Measurements from ENCODE around the gene PFDN6. TPM values are rescaled to one million over a fixed set of nuclear protein-coding genes. Genes with fewer than 3 reads are reported as not detected.

Gene PFDN6
- total and polyA plus RNA-seq, 2 of the 13 experiments (the other 11 are each of a cell fraction or from before 2014, with no cell fraction given): 75.5 to 87.0 TPM

GRCh38 chr6:33288921-33289783 is at the start of gene PFDN6, which contains the start of gene WDR46 (continued):
- no peak for TF ChIP-seq ZNF10 (CRISPR knock-in tag; IDR thresholded peaks at IDR 0.05; ENCODE audit: borderline replicate concordance, low read depth)
- TF ChIP-seq ZNF7 (CRISPR knock-in tag; IDR thresholded peaks at IDR 0.05): no peak
- TF ChIP-seq ATF7-NPFF (CRISPR knock-in tag; IDR thresholded peaks at IDR 0.05; ENCODE audit: low read depth): no peak
- TF ChIP-seq CC2D1A (CRISPR knock-in tag; IDR thresholded peaks at IDR 0.05): no peak
- TF ChIP-seq ZNF564 (CRISPR knock-in tag; IDR thresholded peaks at IDR 0.05): no peak
- no peak for TF ChIP-seq ZNF800 (CRISPR knock-in tag; IDR thresholded peaks at IDR 0.05)
- no peak for TF ChIP-seq SMARCC2 (IDR thresholded peaks at IDR 0.05)
- no peak for TF ChIP-seq UBTF (CRISPR knock-in tag; IDR thresholded peaks at IDR 0.05)
- TF ChIP-seq GMEB1 (CRISPR knock-in tag; IDR thresholded peaks at IDR 0.05; ENCODE audit: borderline replicate concordance): peak; percentile 72; the same call in 1 of the 2 replicates
- no peak for TF ChIP-seq TMF1 (CRISPR knock-in tag; IDR thresholded peaks at IDR 0.05; ENCODE audit: low read depth)
- TF ChIP-seq ZNF570 (CRISPR knock-in tag; IDR thresholded peaks at IDR 0.05; ENCODE audit: borderline replicate concordance): no peak
- TF ChIP-seq CBX2 (IDR thresholded peaks at IDR 0.05; ENCODE audit: low read depth, low read length): no peak
- TF ChIP-seq CBX2 (CRISPR knock-in tag; IDR thresholded peaks at IDR 0.05; ENCODE audit: low read depth): no peak
- peak; percentile 74 for TF ChIP-seq ZGPAT (CRISPR knock-in tag; IDR thresholded peaks at IDR 0.05)
- TF ChIP-seq ATM (IDR thresholded peaks at IDR 0.05; ENCODE audit: borderline replicate concordance): no peak
- TF ChIP-seq ZNF704 (CRISPR knock-in tag; IDR thresholded peaks at IDR 0.05; ENCODE audit: borderline replicate concordance): peak; percentile 16; the same call in 1 of the 2 replicates
- no peak for TF ChIP-seq TOE1 (CRISPR knock-in tag; IDR thresholded peaks at IDR 0.05)
- peak; percentile 94 for TF ChIP-seq ZNF501 (CRISPR knock-in tag; IDR thresholded peaks at IDR 0.05)
- TF ChIP-seq TAF15 (IDR thresholded peaks at IDR 0.05; ENCODE audit: low read depth, low read length, poor library complexity, severe bottlenecking): no peak
- no peak for TF ChIP-seq SP140L (CRISPR knock-in tag; IDR thresholded peaks at IDR 0.05; ENCODE audit: borderline replicate concordance)
- TF ChIP-seq PCBP2 (optimal IDR thresholded peaks at IDR 0.05; ENCODE audit: low read depth, low read length, poor library complexity, severe bottlenecking): no peak
